Fibroblast of lung (primary cell): ENCODE data around the gene DTD1. TPM values are rescaled to one million over a fixed set of nuclear protein-coding genes. Genes with fewer than 3 reads are reported as not detected.
A peak's percentile ranks its signal among the peaks of the same experiment; 100 is the strongest.

Source experiments
- DNase-seq, 2 donors: peaks; one replicate each; pipeline versions ENCODE4 v3.0.0 to v3.0.0-alpha.2; 2010; ENCODE audit warnings: low read depth in 2 of 2
- H2AFZ ChIP-seq: 2 replicates; pipeline ENCODE4 v1.5.1; 2012; ENCODE audit warnings: low read length, control low read depth, inconsistent platforms
- H3K27ac ChIP-seq: 2 replicates; pipeline ENCODE4 v1.5.1; 2011; ENCODE audit warnings: low read length, control low read depth; ENCODE audit not compliant: insufficient read depth
- H3K27me3 ChIP-seq: 2 replicates; pipeline ENCODE4 v1.5.1; 2011; ENCODE audit warnings: mild to moderate bottlenecking, low read length; ENCODE audit not compliant: control insufficient read depth, insufficient read depth
- H3K36me3 ChIP-seq: 2 replicates; pipeline ENCODE4 v1.5.1; 2011; ENCODE audit warnings: low read length; ENCODE audit not compliant: control insufficient read depth, insufficient read depth
- H3K4me1 ChIP-seq: 2 replicates; pipeline ENCODE4 v1.5.1; 2011; ENCODE audit warnings: low read length; ENCODE audit not compliant: control insufficient read depth, insufficient read depth; ENCODE audit errors: extremely low read depth
- H3K4me2 ChIP-seq: 2 replicates; pipeline ENCODE4 v1.5.1; 2011; ENCODE audit warnings: low read length, control low read depth; ENCODE audit not compliant: insufficient read depth; ENCODE audit errors: extremely low read depth
- H3K4me3 ChIP-seq, 4 experiments: fragments of 200-600 bp in 1 of 4; sonication (generic) in 1 of 4; replicated peaks in 1 of 4; 2 replicates each; pipeline ENCODE4 v1.5.1; 2011 to 2016; ENCODE audit warnings: low read length in 4 of 4, low read depth in 3 of 4, mild to moderate bottlenecking in 3 of 4, control low read depth in 2 of 4, inconsistent platforms in 1 of 4, mixed read lengths in 1 of 4; ENCODE audit not compliant: insufficient read depth in 1 of 4; ENCODE audit errors: control extremely low read depth in 1 of 4
- H3K79me2 ChIP-seq: 2 replicates; pipeline ENCODE4 v1.5.1; 2012; ENCODE audit warnings: mild to moderate bottlenecking, low read length, inconsistent platforms; ENCODE audit not compliant: control insufficient read depth, insufficient read depth
- H3K9ac ChIP-seq: 2 replicates; pipeline ENCODE4 v1.5.1; 2011; ENCODE audit warnings: mild to moderate bottlenecking, low read length, control low read depth; ENCODE audit not compliant: insufficient read depth
- H3K9me3 ChIP-seq: 2 replicates; pipeline ENCODE4 v1.5.1; 2012; ENCODE audit warnings: low read depth, low read length; ENCODE audit not compliant: control insufficient read depth, insufficient read depth
- H4K20me1 ChIP-seq: 2 replicates; pipeline ENCODE4 v1.5.1; 2011; ENCODE audit warnings: low read length; ENCODE audit not compliant: control insufficient read depth, insufficient read depth; ENCODE audit errors: extremely low read depth
- CTCF ChIP-seq, 2 donors: IDR thresholded peaks in 1 of 2; conservative IDR thresholded peaks in 1 of 2; 1 replicate in 1 of 2; 2 replicates in 1 of 2; pipeline ENCODE4 v1.5.1; 2011 to 2012; ENCODE audit warnings: low read length in 2 of 2, control low read depth in 1 of 2, inconsistent platforms in 1 of 2, low read depth in 1 of 2, mild to moderate bottlenecking in 1 of 2
- EZH2 ChIP-seq: IDR thresholded peaks from 2 replicates; pipeline ENCODE4 v1.5.1; 2012; ENCODE audit warnings: low read length, control low read depth, mild to moderate bottlenecking; ENCODE audit errors: missing control alignments
- polyA plus RNA-seq, 2 donors: library from polyadenylated mRNA; depleted of rRNA in 1 of 2; stranded (reverse) in 1 of 2; unstranded in 1 of 2; fragments of >200 nt; gene quantifications; 2 replicates each; pipeline ENCODE4 v1.2.1, GENCODE V29; 2011 to 2012; ENCODE audit warnings: missing spikeins in 1 of 2
- total RNA-seq: library from RNA; depleted of rRNA; stranded (reverse); fragments of >200 nt; gene quantifications from 2 replicates; pipeline ENCODE4 v1.2.1, GENCODE V29; 2014

The DTD1 gene
- total and polyA plus RNA-seq, 2 donors (not counting 1 experiment from before 2014, with no cell fraction given): 60.8 to 71.0 TPM

- no peak overlapping the region for H3K27ac ChIP-seq
- no peaks in the 10 kb centered on the region for H3K4me1 ChIP-seq
- no peaks in the 10 kb centered on the region for H4K20me1 ChIP-seq
- H3K4me2 ChIP-seq: no peak overlapping the region
- no peaks in the 10 kb centered on the region for H3K9me3 ChIP-seq
- H3K4me3 ChIP-seq: no peak overlapping the region
- peak in 1 of 2 donors; percentile 22 for DNase-seq
- TF ChIP-seq CTCF (conservative IDR thresholded peaks at IDR 0.05 in 1 of 2, IDR thresholded peaks at IDR 0.05 in 1 of 2; ENCODE audit: low read depth in 1 of 2, low read length in 2 of 2) (no peak), EZH2 (no peak)
- no peak overlapping the region for H2AFZ ChIP-seq
- H3K9ac ChIP-seq: no peak overlapping the region
- H3K27me3 ChIP-seq: no peaks in the 10 kb centered on the region
- no peaks in the 10 kb centered on the region for H3K36me3 ChIP-seq
- no peaks in the 10 kb centered on the region for H3K79me2 ChIP-seq
These were observed 58.0 kb downstream of the DTD1 start for GRCh38 chr20:18645851-18646250.

- Histone ChIP-seq H3K4me3 (no peak overlapping the region), H3K4me2 (no peak overlapping the region), H3K27me3 (no peaks in the 10 kb centered on the region), H3K4me1 (no peaks in the 10 kb centered on the region), H3K9ac (no peak overlapping the region), H3K36me3 (no peaks in the 10 kb centered on the region), H3K27ac (no peak overlapping the region), H4K20me1 (no peaks in the 10 kb centered on the region), H3K9me3 (no peaks in the 10 kb centered on the region), H2AFZ (no peak overlapping the region), H3K79me2 (no peaks in the 10 kb centered on the region)
- DNase-seq: no peak
- TF ChIP-seq EZH2 (no peak), CTCF (conservative IDR thresholded peaks at IDR 0.05 in 1 of 2, IDR thresholded peaks at IDR 0.05 in 1 of 2; ENCODE audit: low read depth in 1 of 2, low read length in 2 of 2) (no peak)
These were observed 59.9 kb downstream of the DTD1 start for GRCh38 chr20:18647777-18648176.

- no peaks in the 10 kb centered on the region for H3K9me3 ChIP-seq
- H3K4me3 ChIP-seq: no peak overlapping the region
- TF ChIP-seq CTCF (conservative IDR thresholded peaks at IDR 0.05 in 1 of 2, IDR thresholded peaks at IDR 0.05 in 1 of 2; ENCODE audit: low read depth in 1 of 2, low read length in 2 of 2) (no peak), EZH2 (no peak)
- H3K4me2 ChIP-seq: no peak overlapping the region
- H3K27me3 ChIP-seq: no peaks in the 10 kb centered on the region
- no peaks in the 10 kb centered on the region for H4K20me1 ChIP-seq
- no peaks in the 10 kb centered on the region for H3K36me3 ChIP-seq
- H3K79me2 ChIP-seq: no peaks in the 10 kb centered on the region
- no peak overlapping the region for H2AFZ ChIP-seq
- H3K27ac ChIP-seq: no peak overlapping the region
- no peak for DNase-seq
- no peaks in the 10 kb centered on the region for H3K4me1 ChIP-seq
- H3K9ac ChIP-seq: no peak overlapping the region
These were observed 62.4 kb downstream of the DTD1 start for GRCh38 chr20:18650224-18650623.
